Measurements from ENCODE around the gene QKI. TPM values are rescaled to one million over a fixed set of nuclear protein-coding genes. Genes with fewer than 3 reads are reported as not detected.

QKI gene
- total RNA-seq, 1 donor from 2014 or later, result 290 TPM

DNA sequence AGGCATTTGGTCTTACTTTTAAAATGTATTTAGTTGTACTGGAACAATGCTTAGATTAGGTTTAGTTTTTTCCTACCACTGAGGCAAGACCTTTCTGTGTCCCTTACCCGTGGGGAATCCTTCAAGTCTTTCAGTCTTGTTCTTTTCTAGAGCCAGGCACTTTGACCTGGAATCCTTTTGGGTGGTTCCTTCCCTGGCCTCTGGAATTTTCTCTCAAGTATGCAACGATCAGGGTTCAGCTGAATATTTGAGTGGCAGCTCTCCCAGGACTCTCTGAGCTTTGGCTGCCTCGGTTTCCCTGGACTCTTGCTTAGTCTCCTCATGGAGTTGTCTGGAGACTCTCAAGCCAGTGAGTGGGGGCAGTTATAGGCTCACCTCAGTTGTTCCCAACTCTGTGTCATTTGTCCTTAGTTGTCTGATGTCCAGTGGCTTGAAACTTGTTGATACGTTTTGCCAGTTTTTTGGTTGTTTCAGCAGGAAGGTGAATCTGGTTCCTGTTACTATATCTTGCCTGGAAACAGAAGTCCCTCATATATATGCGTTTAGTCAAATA, 118.1 kb downstream of the QKI start:
- Mint-ChIP-seq H3K36me3 (ENCODE audit: unreplicated experiment) (peaks cover 14% of the 10 kb centered on the region), H3K27ac (ENCODE audit: unreplicated experiment) (no peak overlapping the region), H3K4me3 (ENCODE audit: unreplicated experiment) (no peak overlapping the region), H3K27me3 (ENCODE audit: unreplicated experiment) (no peaks in the 10 kb centered on the region), H3K9me3 (ENCODE audit: unreplicated experiment) (no peaks in the 10 kb centered on the region), H3K4me1 (ENCODE audit: unreplicated experiment) (peaks cover 83% of the 10 kb centered on the region)
- no peak for DNase-seq (ENCODE audit: extremely low spot score, unreplicated experiment)
- TF ChIP-seq, protein P1, sequence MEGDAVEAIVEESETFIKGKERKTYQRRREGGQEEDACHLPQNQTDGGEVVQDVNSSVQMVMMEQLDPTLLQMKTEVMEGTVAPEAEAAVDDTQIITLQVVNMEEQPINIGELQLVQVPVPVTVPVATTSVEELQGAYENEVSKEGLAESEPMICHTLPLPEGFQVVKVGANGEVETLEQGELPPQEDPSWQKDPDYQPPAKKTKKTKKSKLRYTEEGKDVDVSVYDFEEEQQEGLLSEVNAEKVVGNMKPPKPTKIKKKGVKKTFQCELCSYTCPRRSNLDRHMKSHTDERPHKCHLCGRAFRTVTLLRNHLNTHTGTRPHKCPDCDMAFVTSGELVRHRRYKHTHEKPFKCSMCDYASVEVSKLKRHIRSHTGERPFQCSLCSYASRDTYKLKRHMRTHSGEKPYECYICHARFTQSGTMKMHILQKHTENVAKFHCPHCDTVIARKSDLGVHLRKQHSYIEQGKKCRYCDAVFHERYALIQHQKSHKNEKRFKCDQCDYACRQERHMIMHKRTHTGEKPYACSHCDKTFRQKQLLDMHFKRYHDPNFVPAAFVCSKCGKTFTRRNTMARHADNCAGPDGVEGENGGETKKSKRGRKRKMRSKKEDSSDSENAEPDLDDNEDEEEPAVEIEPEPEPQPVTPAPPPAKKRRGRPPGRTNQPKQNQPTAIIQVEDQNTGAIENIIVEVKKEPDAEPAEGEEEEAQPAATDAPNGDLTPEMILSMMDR (IDR thresholded peaks at IDR 0.05), result no peak

DNA sequence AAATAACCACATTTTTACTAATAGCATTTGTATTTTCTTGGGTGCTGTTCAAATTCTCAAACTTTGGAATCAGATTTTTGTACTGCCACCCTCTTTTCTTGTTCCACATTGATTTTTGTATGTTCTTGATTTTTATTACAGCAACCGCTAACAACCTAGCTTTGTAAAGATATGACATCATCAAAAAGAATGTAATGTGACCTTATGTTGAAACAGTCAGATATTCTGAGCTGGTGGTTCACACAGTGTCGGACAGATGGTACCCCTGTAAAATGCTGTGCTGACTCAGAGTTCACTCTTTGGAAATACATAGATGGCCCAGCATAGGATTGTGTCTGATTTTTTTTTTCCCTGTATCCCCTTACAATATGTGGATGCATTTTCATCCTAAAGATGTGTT, 118.9 kb downstream of the QKI start:
- Mint-ChIP-seq H3K9me3 (ENCODE audit: unreplicated experiment) (no peaks in the 10 kb centered on the region), H3K27me3 (ENCODE audit: unreplicated experiment) (no peaks in the 10 kb centered on the region), H3K27ac (ENCODE audit: unreplicated experiment) (peak overlapping the region; percentile 25), H3K4me3 (ENCODE audit: unreplicated experiment) (no peak overlapping the region), H3K36me3 (ENCODE audit: unreplicated experiment) (peaks cover 19% of the 10 kb centered on the region), H3K4me1 (ENCODE audit: unreplicated experiment) (peaks cover 79% of the 10 kb centered on the region)
- DNase-seq (ENCODE audit: extremely low spot score, unreplicated experiment), result no peak
- TF ChIP-seq, protein P1 (IDR thresholded peaks at IDR 0.05), result no peak

DNA sequence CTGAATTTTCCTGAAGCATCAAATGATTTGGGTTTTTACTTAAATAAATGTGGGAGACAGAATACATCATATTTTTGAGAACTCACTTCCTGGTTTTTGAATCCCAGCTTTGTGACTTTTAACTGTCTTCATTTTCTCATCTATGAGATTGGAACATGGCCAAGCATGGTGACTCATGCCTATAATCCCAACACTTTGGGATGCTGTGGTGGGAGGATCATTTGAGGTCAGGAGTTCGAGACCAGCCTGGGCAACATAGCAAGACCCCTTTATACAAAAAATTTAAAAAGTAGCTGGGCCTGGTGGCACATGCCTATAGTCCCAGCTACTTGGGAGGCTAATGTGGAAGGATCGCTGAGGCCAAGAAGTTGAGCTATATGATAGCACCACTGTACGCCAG, 122.3 kb downstream of the QKI start:
- TF ChIP-seq, protein P1 (IDR thresholded peaks at IDR 0.05), result no peak
- H3K4me1 Mint-ChIP-seq (ENCODE audit: unreplicated experiment), result peaks cover 66% of the 10 kb centered on the region
- H3K36me3 Mint-ChIP-seq (ENCODE audit: unreplicated experiment), result peaks cover 26% of the 10 kb centered on the region
- DNase-seq (ENCODE audit: extremely low spot score, unreplicated experiment), result no peak
- H3K4me3 Mint-ChIP-seq (ENCODE audit: unreplicated experiment), result no peak overlapping the region
- peak overlapping the region; percentile 37 for H3K27ac Mint-ChIP-seq (ENCODE audit: unreplicated experiment)
- H3K9me3 Mint-ChIP-seq (ENCODE audit: unreplicated experiment), result no peaks in the 10 kb centered on the region
- no peaks in the 10 kb centered on the region for H3K27me3 Mint-ChIP-seq (ENCODE audit: unreplicated experiment)

DNA sequence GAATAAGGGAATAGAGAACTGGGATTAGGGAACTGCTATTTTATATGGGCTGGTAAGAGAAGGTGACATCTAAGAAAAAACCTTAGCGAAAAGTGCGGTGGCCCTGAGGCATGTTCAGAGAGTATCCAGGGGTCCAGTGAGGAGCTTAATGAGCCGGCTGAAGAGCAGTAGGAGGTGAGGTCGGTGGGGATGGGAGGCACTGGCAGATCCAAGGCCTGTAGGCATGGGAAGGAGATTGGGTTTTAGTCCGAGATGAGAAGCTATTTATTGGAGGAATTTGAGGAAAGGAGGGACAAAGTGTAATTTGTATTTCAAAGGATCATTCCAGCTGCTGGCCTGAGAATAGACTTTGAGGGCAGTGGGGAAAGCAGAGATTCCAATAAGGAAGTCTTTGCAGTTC, 123.8 kb downstream of the QKI start:
- no peaks in the 10 kb centered on the region for H3K27me3 Mint-ChIP-seq (ENCODE audit: unreplicated experiment)
- no peak overlapping the region for H3K4me3 Mint-ChIP-seq (ENCODE audit: unreplicated experiment)
- H3K9me3 Mint-ChIP-seq (ENCODE audit: unreplicated experiment), result no peaks in the 10 kb centered on the region
- TF ChIP-seq, protein P1 (IDR thresholded peaks at IDR 0.05), result no peak
- peaks cover 33% of the 10 kb centered on the region for H3K36me3 Mint-ChIP-seq (ENCODE audit: unreplicated experiment)
- DNase-seq (ENCODE audit: extremely low spot score, unreplicated experiment), result no peak
- peaks cover 53% of the 10 kb centered on the region for H3K4me1 Mint-ChIP-seq (ENCODE audit: unreplicated experiment)
- no peak overlapping the region for H3K27ac Mint-ChIP-seq (ENCODE audit: unreplicated experiment)

DNA sequence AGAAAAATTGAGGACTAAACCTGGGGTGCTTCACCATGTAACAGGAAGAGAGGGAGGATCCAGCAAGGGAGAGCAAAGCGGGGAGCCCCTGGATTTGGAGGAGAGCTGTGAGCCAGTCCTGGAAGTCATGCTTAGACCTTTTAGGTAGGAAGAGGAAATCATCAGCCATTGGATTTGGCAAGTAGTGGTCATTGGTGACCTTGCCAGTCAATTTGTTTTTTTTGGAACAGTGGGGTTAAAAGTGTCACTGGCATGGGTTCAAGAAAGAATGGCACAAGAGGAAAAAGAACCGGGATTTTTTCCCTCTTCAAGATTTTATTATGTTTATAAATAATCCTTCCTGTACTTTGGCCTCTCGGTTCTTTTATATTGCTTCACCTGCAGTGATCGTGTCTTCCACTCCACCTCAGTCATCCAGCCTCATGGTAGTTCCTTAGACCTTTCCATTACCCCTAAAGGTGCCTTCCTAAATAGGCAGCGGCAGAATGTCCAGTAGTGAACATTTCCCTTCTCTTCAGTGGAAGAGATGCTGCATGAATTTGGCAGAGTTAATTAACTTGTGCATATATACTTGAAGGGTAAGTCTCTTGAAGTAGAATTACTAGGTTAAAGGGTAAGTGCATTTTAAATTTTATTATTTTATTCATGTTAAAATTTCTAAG, 124.7 kb downstream of the QKI start:
- Mint-ChIP-seq H3K36me3 (ENCODE audit: unreplicated experiment) (peaks cover 34% of the 10 kb centered on the region), H3K27me3 (ENCODE audit: unreplicated experiment) (no peaks in the 10 kb centered on the region), H3K4me3 (ENCODE audit: unreplicated experiment) (no peak overlapping the region), H3K27ac (ENCODE audit: unreplicated experiment) (no peak overlapping the region), H3K4me1 (ENCODE audit: unreplicated experiment) (peaks cover 46% of the 10 kb centered on the region), H3K9me3 (ENCODE audit: unreplicated experiment) (no peaks in the 10 kb centered on the region)
- DNase-seq (ENCODE audit: extremely low spot score, unreplicated experiment), result no peak
- TF ChIP-seq, protein P1 (IDR thresholded peaks at IDR 0.05), result no peak

All from osteocyte (in vitro differentiated cells).